K562 (cell line): ENCODE data around the gene KCND1. TPM values are rescaled to one million over a fixed set of nuclear protein-coding genes. Genes with fewer than 3 reads are reported as not detected.

Experiments
- CHD2 ChIP-seq: IDR thresholded peaks from 2 replicates; pipeline ENCODE4 v1.6.1; 2011; ENCODE audit warnings: low read depth, low read length
- CREBBP ChIP-seq: IDR thresholded peaks from one replicate; pipeline ENCODE4 v1.6.1; 2012; ENCODE audit warnings: low read depth, mild to moderate bottlenecking, control low read depth, inconsistent platforms, low read length
- NR4A1 ChIP-seq, 2 experiments: fragments of 250-450 bp in 1 of 2; fragments of 450-650 bp in 1 of 2; sonication (Bioruptor Pico) in 1 of 2; IDR thresholded peaks; 2 replicates each; pipeline versions ENCODE4 v1.4.0 to v1.6.1; 2016 to 2020; ENCODE audit warnings: mild to moderate bottlenecking in 2 of 2, missing compliant biosample characterization in 1 of 2, missing genetic modification characterization in 1 of 2, moderate library complexity in 1 of 2
- ZNF121 ChIP-seq: sonication (generic); formaldehyde crosslinking; conservative IDR thresholded peaks from 2 replicates; pipeline ENCODE4 v1.8.0; 2022; ENCODE audit warnings: missing genetic modification reagents
- ZNF311 ChIP-seq: fragments of 250-450 bp; sonication (Bioruptor Pico); IDR thresholded peaks from 2 replicates; pipeline ENCODE4 v1.4.0; 2020; ENCODE audit warnings: mild to moderate bottlenecking, moderate library complexity
- ZNF431 ChIP-seq: sonication (generic); formaldehyde crosslinking; IDR thresholded peaks from 2 replicates; pipeline ENCODE4 v1.8.0; 2022; ENCODE audit warnings: mild to moderate bottlenecking, missing genetic modification reagents
- polyA plus RNA-seq, 8 experiments: library from polyadenylated mRNA; depleted of rRNA in 4 of 8; stranded (reverse) in 5 of 8; unstranded in 3 of 8; fragments of >200 nt; fragmentation: Nextera tagmentation in 2 of 8; fragmentation: Illumina TruSeq in 1 of 8; extraction: Ambion mirVana in 2 of 8; extraction: Trizol in 1 of 8; gene quantifications; 2 replicates each; pipeline versions ENCODE4 v1.2.1 to v1.2.3, GENCODE V29; 2011 to 2014; ENCODE audit warnings: inconsistent platforms in 1 of 8, missing spikeins in 1 of 8
- total RNA-seq, 7 experiments: library from RNA; depleted of rRNA in 6 of 7; stranded (reverse); fragments of >200 nt in 6 of 7; fragmentation: Illumina TruSeq in 2 of 7; extraction: Trizol in 2 of 7; gene quantifications; 2 replicates each; pipeline versions ENCODE4 v1.2.1 to v1.2.3, GENCODE V29; 2011 to 2021; ENCODE audit warnings: low replicate concordance in 1 of 7
- TF ChIP-seq, protein P1 (sequence below): fragments of 450-650 bp; conservative IDR thresholded peaks from 2 replicates; pipeline ENCODE4 v1.6.1; 2016; ENCODE audit warnings: missing genetic modification characterization, low read depth, mild to moderate bottlenecking, control low read depth, missing compliant biosample characterization
- TF ChIP-seq, protein P2 (sequence below), 3 experiments: fragments of 200-800 bp in 1 of 3; fragments of 250-450 bp in 1 of 3; fragments of 450-650 bp in 1 of 3; sonication (Bioruptor Pico) in 1 of 3; sonication (Bioruptor generic) in 1 of 3; formaldehyde crosslinking in 1 of 3; IDR thresholded peaks; 2 replicates each; pipeline versions ENCODE4 v1.6.1 to v1.8.0; 2016 to 2022; ENCODE audit warnings: mild to moderate bottlenecking in 2 of 3, missing genetic modification characterization in 2 of 3, missing compliant biosample characterization in 1 of 3, moderate library complexity in 1 of 3
- TF ChIP-seq, protein P3 (sequence below): fragments of 450-650 bp; formaldehyde crosslinking; IDR thresholded peaks from 2 replicates; pipeline ENCODE4 v1.4.0; 2020; ENCODE audit warnings: mild to moderate bottlenecking, moderate library complexity
- TF ChIP-seq, protein P4 (sequence below): fragments of 450-650 bp; IDR thresholded peaks from 2 replicates; pipeline ENCODE4 v1.6.1; 2016; ENCODE audit warnings: low read depth

KCND1 gene
- total and polyA plus RNA-seq, 9 of the 15 experiments (the other 6 are each of a cell fraction or from before 2014, with no cell fraction given): 0.06 to 0.83 (median 0.39) TPM; not detected in 1

DNA sequence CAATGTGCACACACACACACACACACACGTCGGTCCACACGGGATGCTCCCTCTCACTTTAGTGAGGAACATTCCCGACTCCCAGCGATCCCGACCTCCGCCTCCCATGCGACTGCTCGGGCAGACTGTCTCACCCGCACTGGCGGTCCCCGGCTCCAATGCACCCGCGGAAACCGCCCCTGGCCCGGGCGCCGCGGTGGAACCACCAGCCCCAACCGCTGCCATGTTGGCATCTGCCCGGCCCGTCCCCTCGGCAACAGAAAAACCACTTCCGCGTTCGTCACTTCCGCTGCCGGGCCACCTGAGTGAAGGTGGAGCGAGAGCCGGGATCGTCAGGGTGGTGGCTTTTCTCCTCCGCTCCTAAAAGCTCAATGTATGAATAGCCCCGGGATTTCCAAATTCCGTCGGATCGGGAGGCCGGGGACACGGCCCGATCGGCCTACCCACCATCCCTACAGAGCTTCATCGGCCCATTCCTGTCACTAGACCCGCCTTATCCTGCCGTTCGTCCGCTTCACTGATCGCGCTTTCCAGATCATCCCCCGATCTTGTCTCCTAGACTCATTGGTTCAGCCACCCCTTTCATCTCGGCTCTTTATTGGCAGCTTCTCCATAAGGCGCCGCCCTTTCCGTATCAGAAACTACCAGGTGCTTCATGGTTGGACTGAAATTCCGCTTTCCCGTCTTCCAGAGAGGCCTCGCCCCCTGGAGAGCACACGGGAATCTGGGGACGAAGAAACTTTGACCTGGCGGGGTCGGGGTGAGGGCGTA lies 60.0 kb downstream of the KCND1 start, which contains the start of gene SLC35A2 (continued):
- TF ChIP-seq ZNF311 (no peak), ZNF431 (CRISPR knock-in tag) (no peak; the same call in 1 of the 2 replicates), ZNF121 (no peak), NR4A1 (CRISPR knock-in tag; IDR thresholded peaks at IDR 0.05) (no peak), NR4A1 (tag; IDR thresholded peaks at IDR 0.05) (peak; percentile 39; the same call in 1 of the 2 replicates), CHD2 (no peak; the same call in 1 of the 2 replicates), CREBBP (no peak)
- TF ChIP-seq, protein P1, sequence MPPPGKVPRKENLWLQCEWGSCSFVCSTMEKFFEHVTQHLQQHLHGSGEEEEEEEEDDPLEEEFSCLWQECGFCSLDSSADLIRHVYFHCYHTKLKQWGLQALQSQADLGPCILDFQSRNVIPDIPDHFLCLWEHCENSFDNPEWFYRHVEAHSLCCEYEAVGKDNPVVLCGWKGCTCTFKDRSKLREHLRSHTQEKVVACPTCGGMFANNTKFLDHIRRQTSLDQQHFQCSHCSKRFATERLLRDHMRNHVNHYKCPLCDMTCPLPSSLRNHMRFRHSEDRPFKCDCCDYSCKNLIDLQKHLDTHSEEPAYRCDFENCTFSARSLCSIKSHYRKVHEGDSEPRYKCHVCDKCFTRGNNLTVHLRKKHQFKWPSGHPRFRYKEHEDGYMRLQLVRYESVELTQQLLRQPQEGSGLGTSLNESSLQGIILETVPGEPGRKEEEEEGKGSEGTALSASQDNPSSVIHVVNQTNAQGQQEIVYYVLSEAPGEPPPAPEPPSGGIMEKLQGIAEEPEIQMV (tag): no peak
- TF ChIP-seq, protein P2, sequence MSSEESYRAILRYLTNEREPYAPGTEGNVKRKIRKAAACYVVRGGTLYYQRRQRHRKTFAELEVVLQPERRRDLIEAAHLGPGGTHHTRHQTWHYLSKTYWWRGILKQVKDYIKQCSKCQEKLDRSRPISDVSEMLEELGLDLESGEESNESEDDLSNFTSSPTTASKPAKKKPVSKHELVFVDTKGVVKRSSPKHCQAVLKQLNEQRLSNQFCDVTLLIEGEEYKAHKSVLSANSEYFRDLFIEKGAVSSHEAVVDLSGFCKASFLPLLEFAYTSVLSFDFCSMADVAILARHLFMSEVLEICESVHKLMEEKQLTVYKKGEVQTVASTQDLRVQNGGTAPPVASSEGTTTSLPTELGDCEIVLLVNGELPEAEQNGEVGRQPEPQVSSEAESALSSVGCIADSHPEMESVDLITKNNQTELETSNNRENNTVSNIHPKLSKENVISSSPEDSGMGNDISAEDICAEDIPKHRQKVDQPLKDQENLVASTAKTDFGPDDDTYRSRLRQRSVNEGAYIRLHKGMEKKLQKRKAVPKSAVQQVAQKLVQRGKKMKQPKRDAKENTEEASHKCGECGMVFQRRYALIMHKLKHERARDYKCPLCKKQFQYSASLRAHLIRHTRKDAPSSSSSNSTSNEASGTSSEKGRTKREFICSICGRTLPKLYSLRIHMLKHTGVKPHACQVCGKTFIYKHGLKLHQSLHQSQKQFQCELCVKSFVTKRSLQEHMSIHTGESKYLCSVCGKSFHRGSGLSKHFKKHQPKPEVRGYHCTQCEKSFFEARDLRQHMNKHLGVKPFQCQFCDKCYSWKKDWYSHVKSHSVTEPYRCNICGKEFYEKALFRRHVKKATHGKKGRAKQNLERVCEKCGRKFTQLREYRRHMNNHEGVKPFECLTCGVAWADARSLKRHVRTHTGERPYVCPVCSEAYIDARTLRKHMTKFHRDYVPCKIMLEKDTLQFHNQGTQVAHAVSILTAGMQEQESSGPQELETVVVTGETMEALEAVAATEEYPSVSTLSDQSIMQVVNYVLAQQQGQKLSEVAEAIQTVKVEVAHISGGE (CRISPR knock-in tag; IDR thresholded peaks at IDR 0.05): peak in 1 of 3 experiments; percentile 84; a peak in 2 of 6 replicates
- TF ChIP-seq, protein P3, sequence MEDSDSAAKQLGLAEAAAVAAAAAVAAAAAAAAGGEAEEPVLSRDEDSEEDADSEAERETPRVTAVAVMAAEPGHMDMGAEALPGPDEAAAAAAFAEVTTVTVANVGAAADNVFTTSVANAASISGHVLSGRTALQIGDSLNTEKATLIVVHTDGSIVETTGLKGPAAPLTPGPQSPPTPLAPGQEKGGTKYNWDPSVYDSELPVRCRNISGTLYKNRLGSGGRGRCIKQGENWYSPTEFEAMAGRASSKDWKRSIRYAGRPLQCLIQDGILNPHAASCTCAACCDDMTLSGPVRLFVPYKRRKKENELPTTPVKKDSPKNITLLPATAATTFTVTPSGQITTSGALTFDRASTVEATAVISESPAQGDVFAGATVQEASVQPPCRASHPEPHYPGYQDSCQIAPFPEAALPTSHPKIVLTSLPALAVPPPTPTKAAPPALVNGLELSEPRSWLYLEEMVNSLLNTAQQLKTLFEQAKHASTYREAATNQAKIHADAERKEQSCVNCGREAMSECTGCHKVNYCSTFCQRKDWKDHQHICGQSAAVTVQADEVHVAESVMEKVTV (CRISPR knock-in tag): no peak; the same call in 1 of the 2 replicates
- TF ChIP-seq, protein P4, sequence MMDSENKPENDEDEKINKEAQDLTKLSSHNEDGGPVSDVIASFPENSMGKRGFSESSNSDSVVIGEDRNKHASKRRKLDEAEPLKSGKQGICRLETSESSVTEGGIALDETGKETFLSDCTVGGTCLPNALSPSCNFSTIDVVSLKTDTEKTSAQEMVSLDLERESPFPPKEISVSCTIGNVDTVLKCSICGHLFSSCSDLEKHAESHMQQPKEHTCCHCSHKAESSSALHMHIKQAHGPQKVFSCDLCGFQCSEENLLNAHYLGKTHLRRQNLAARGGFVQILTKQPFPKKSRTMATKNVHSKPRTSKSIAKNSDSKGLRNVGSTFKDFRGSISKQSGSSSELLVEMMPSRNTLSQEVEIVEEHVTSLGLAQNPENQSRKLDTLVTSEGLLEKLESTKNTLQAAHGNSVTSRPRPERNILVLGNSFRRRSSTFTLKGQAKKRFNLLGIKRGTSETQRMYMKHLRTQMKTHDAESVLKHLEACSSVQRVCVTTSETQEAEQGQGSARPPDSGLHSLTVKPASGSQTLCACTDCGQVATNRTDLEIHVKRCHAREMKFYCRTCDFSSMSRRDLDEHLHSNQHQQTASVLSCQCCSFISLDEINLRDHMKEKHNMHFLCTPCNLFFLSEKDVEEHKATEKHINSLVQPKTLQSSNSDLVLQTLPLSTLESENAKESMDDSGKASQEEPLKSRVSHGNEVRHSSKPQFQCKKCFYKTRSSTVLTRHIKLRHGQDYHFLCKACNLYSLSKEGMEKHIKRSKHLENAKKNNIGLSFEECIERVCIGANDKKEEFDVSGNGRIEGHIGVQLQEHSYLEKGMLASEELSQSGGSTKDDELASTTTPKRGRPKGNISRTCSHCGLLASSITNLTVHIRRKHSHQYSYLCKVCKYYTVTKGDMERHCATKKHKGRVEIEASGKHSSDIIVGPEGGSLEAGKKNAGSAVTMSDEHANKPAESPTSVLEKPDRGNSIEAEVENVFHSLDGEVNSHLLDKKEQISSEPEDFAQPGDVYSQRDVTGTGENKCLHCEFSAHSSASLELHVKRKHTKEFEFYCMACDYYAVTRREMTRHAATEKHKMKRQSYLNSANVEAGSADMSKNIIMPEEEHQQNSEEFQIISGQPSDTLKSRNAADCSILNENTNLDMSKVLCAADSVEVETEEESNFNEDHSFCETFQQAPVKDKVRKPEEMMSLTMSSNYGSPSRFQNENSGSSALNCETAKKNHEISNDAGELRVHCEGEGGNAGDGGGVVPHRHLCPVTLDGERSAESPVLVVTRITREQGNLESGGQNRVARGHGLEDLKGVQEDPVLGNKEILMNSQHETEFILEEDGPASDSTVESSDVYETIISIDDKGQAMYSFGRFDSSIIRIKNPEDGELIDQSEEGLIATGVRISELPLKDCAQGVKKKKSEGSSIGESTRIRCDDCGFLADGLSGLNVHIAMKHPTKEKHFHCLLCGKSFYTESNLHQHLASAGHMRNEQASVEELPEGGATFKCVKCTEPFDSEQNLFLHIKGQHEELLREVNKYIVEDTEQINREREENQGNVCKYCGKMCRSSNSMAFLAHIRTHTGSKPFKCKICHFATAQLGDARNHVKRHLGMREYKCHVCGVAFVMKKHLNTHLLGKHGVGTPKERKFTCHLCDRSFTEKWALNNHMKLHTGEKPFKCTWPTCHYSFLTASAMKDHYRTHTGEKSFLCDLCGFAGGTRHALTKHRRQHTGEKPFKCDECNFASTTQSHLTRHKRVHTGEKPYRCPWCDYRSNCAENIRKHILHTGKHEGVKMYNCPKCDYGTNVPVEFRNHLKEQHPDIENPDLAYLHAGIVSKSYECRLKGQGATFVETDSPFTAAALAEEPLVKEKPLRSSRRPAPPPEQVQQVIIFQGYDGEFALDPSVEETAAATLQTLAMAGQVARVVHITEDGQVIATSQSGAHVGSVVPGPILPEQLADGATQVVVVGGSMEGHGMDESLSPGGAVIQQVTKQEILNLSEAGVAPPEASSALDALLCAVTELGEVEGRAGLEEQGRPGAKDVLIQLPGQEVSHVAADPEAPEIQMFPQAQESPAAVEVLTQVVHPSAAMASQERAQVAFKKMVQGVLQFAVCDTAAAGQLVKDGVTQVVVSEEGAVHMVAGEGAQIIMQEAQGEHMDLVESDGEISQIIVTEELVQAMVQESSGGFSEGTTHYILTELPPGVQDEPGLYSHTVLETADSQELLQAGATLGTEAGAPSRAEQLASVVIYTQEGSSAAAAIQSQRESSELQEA: no peak
